ENCODE data around the gene SMG6.
A peak's percentile ranks its signal among the peaks of the same experiment; 100 is the strongest.

Gene SMG6

GRCh38 chr17:2336852-2337543 lies 33.4 kb upstream of the SMG6 start, which contains the start of gene SGSM2 (continued):
- no peak for TF ChIP-seq ZNF280C (tag by site-specific recombination; IDR thresholded peaks at IDR 0.05)
- no peak for TF ChIP-seq ZNF202 (tag by site-specific recombination; IDR thresholded peaks at IDR 0.05; ENCODE audit: borderline replicate concordance)
- TF ChIP-seq ZNF768 (tag by site-specific recombination; IDR thresholded peaks at IDR 0.05): no peak
- no peak for TF ChIP-seq PRDM1 (tag by site-specific recombination; IDR thresholded peaks at IDR 0.05)
- TF ChIP-seq, protein P1, sequence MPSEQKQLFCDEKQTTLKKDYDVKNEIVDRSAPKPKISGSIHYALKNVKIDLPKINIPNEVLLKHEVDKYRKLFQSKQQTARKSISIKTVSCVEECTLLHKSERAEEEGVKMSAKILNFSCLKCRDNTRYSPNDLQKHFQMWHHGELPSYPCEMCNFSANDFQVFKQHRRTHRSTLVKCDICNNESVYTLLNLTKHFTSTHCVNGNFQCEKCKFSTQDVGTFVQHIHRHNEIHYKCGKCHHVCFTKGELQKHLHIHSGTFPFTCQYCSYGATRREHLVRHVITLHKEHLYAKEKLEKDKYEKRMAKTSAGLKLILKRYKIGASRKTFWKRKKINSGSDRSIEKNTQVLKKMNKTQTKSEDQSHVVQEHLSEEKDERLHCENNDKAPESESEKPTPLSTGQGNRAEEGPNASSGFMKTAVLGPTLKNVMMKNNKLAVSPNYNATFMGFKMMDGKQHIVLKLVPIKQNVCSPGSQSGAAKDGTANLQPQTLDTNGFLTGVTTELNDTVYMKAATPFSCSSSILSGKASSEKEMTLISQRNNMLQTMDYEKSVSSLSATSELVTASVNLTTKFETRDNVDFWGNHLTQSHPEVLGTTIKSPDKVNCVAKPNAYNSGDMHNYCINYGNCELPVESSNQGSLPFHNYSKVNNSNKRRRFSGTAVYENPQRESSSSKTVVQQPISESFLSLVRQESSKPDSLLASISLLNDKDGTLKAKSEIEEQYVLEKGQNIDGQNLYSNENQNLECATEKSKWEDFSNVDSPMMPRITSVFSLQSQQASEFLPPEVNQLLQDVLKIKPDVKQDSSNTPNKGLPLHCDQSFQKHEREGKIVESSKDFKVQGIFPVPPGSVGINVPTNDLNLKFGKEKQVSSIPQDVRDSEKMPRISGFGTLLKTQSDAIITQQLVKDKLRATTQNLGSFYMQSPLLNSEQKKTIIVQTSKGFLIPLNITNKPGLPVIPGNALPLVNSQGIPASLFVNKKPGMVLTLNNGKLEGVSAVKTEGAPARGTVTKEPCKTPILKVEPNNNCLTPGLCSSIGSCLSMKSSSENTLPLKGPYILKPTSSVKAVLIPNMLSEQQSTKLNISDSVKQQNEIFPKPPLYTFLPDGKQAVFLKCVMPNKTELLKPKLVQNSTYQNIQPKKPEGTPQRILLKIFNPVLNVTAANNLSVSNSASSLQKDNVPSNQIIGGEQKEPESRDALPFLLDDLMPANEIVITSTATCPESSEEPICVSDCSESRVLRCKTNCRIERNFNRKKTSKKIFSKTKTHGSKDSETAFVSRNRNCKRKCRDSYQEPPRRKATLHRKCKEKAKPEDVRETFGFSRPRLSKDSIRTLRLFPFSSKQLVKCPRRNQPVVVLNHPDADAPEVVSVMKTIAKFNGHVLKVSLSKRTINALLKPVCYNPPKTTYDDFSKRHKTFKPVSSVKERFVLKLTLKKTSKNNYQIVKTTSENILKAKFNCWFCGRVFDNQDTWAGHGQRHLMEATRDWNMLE (tag by site-specific recombination; conservative IDR thresholded peaks at IDR 0.05; ENCODE audit: low read depth): no peak
- TF ChIP-seq SCRT1 (tag by site-specific recombination; IDR thresholded peaks at IDR 0.05; ENCODE audit: borderline replicate concordance): no peak
- no peak for TF ChIP-seq ZNF19 (tag by site-specific recombination; IDR thresholded peaks at IDR 0.05; ENCODE audit: low read depth)
- TF ChIP-seq, protein P2, sequence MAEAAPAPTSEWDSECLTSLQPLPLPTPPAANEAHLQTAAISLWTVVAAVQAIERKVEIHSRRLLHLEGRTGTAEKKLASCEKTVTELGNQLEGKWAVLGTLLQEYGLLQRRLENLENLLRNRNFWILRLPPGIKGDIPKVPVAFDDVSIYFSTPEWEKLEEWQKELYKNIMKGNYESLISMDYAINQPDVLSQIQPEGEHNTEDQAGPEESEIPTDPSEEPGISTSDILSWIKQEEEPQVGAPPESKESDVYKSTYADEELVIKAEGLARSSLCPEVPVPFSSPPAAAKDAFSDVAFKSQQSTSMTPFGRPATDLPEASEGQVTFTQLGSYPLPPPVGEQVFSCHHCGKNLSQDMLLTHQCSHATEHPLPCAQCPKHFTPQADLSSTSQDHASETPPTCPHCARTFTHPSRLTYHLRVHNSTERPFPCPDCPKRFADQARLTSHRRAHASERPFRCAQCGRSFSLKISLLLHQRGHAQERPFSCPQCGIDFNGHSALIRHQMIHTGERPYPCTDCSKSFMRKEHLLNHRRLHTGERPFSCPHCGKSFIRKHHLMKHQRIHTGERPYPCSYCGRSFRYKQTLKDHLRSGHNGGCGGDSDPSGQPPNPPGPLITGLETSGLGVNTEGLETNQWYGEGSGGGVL (tag by site-specific recombination; IDR thresholded peaks at IDR 0.05): no peak
- TF ChIP-seq ZBTB8A (tag by site-specific recombination; IDR thresholded peaks at IDR 0.05): peak; percentile 69
- 0 out of 2 replicates have a peak, but pooled peaks have one; percentile 24 for TF ChIP-seq YY1 (tag by site-specific recombination; IDR thresholded peaks at IDR 0.05)
- TF ChIP-seq ZXDB (tag by site-specific recombination; IDR thresholded peaks at IDR 0.05): no peak
- peak; percentile 87 for TF ChIP-seq GLIS2 (tag by site-specific recombination; IDR thresholded peaks at IDR 0.05)
- TF ChIP-seq ZNF138 (tag by site-specific recombination; IDR thresholded peaks at IDR 0.05; ENCODE audit: borderline replicate concordance): no peak
- no peak for TF ChIP-seq ZNF571 (tag by site-specific recombination; IDR thresholded peaks at IDR 0.05)
- TF ChIP-seq, protein P3, sequence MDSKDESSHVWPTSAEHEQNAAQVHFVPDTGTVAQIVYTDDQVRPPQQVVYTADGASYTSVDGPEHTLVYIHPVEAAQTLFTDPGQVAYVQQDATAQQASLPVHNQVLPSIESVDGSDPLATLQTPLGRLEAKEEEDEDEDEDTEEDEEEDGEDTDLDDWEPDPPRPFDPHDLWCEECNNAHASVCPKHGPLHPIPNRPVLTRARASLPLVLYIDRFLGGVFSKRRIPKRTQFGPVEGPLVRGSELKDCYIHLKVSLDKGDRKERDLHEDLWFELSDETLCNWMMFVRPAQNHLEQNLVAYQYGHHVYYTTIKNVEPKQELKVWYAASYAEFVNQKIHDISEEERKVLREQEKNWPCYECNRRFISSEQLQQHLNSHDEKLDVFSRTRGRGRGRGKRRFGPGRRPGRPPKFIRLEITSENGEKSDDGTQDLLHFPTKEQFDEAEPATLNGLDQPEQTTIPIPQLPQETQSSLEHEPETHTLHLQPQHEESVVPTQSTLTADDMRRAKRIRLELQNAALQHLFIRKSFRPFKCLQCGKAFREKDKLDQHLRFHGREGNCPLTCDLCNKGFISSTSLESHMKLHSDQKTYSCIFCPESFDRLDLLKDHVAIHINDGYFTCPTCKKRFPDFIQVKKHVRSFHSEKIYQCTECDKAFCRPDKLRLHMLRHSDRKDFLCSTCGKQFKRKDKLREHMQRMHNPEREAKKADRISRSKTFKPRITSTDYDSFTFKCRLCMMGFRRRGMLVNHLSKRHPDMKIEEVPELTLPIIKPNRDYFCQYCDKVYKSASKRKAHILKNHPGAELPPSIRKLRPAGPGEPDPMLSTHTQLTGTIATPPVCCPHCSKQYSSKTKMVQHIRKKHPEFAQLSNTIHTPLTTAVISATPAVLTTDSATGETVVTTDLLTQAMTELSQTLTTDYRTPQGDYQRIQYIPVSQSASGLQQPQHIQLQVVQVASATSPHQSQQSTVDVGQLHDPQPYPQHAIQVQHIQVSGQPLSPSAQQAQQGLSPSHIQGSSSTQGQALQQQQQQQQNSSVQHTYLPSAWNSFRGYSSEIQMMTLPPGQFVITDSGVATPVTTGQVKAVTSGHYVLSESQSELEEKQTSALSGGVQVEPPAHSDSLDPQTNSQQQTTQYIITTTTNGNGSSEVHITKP (tag by site-specific recombination; IDR thresholded peaks at IDR 0.05): 0 out of 2 replicates have a peak, but pooled peaks have one; percentile 9
- no peak for TF ChIP-seq KLF7 (tag by site-specific recombination; IDR thresholded peaks at IDR 0.05; ENCODE audit: borderline replicate concordance)
- TF ChIP-seq ZNF514 (tag by site-specific recombination; IDR thresholded peaks at IDR 0.05): no peak
- no peak for TF ChIP-seq ZFP41 (tag by site-specific recombination; IDR thresholded peaks at IDR 0.05; ENCODE audit: borderline replicate concordance)
- TF ChIP-seq REPIN1 (tag by site-specific recombination; IDR thresholded peaks at IDR 0.05; ENCODE audit: low read depth): no peak
- TF ChIP-seq ZNF449 (tag by site-specific recombination; IDR thresholded peaks at IDR 0.05): no peak
- TF ChIP-seq ZNF837 (tag by site-specific recombination; IDR thresholded peaks at IDR 0.05): 0 out of 2 replicates have a peak, but pooled peaks have one; percentile 77
- TF ChIP-seq HOXC10 (CRISPR knock-in tag; IDR thresholded peaks at IDR 0.05): no peak
- TF ChIP-seq PBX3 (CRISPR knock-in tag; IDR thresholded peaks at IDR 0.05): no peak
- no peak for TF ChIP-seq ZNF16 (tag by site-specific recombination; IDR thresholded peaks at IDR 0.05; ENCODE audit: low read depth)
